Measurements from ENCODE around the gene EXOC2.

DNA sequence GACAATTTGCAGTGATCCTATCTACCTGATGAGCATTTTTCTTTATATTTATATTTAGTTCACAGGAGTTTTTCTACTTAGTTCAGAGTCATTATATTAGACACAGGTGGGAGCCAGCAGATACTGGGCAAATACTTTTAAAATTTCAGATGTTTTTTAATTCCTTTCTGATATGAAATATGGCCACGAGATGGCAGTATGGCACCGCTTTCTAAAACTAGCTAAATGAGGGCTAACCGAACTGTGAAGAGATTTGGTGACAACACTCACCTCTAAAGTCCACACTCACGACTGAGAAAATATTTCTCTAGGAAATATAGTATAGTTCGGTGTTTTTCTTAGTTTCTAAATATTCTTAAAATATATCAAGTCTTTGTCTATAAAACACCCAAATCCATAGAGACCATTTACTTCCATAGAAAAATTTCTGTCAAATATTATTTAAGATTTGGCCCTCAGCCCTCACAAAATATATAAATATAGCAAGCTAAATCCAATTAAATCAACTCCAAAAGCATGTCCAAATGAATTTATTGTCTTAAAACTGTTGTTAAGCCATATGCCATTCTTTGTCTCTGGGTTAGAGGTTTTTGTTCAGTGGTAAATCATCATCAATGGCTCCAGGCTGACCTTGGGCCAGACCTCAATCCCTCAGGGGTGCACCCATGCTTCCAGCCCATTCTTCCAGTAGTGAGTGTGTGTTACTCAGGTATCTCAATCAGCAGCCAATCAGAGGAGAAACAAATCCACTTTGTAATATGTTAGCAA is 99.6 kb downstream of the EXOC2 start:
- TF ChIP-seq, protein P1, sequence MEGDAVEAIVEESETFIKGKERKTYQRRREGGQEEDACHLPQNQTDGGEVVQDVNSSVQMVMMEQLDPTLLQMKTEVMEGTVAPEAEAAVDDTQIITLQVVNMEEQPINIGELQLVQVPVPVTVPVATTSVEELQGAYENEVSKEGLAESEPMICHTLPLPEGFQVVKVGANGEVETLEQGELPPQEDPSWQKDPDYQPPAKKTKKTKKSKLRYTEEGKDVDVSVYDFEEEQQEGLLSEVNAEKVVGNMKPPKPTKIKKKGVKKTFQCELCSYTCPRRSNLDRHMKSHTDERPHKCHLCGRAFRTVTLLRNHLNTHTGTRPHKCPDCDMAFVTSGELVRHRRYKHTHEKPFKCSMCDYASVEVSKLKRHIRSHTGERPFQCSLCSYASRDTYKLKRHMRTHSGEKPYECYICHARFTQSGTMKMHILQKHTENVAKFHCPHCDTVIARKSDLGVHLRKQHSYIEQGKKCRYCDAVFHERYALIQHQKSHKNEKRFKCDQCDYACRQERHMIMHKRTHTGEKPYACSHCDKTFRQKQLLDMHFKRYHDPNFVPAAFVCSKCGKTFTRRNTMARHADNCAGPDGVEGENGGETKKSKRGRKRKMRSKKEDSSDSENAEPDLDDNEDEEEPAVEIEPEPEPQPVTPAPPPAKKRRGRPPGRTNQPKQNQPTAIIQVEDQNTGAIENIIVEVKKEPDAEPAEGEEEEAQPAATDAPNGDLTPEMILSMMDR (IDR thresholded peaks at IDR 0.05): peak in 5 of 6 experiments; percentile 48 to 76 (median 73)
- TF ChIP-seq POLR2A (IDR thresholded peaks at IDR 0.05): no peak

Data from thyroid gland (tissue), 4 donors.